Stimulated activated CD8-positive, alpha-beta memory T cell treated with anti-CD3 and anti-CD28 coated beads, Interleukin-2, amount 100 ng/mL, for 1 hour (primary cell): Measurements from ENCODE around the gene ZNF189.

ENCODE experiments used
- DNase-seq, 2 donors: peaks; one replicate each; pipeline ENCODE4 v3.0.0-alpha.2; 2020; ENCODE audit warnings: low read depth in 2 of 2

The ZNF189 gene

DNA sequence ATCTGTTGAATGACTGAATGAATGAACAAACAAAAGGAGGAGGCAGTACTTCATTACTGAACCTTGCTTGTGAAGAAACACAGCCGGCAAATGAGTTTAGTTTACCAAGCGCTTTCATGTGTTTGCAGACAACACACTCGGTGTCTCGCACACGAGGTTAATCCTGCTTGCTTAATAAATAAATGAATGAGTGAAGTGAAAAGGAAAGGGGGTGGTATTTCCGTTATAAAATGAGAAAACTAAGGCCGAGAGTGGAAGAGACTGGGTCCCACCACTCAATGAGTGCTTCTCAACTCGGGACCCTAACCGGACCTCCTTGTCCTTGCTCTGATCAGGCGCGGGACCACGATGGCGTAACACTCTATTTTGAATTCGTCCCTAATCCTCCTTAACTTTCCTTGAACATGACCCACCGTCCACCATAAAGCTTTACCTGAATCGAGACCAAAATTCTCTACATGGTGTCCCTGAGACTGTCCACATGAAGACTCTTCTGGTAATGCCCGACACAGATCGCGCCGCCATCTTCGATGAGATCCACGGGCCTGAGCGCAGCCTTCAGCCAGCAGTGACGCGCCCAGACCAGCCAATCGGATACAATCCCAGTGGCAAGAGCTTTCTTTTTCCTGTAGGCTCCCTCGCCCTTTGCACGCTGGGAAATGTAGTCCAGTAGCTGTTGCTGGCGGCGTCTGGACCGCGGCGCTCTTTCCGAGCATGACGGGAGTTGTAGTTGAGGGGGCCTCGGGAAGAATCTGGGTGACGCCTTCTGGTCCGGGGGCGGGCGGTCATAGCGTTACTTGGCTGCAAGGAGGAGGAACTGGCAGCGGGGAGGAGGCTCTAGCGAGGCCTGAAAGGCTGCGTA lies at the start of gene ZNF189, which contains the start of gene MRPL50:
Gene ZNF189 (plus strand): TSS at position 784 of the 862 bp plus-strand sequence. CDS start 306 bp downstream, outside the sequence.
Gene MRPL50 (minus strand): TSS at position 551 of the 862 bp plus-strand sequence. CDS start 26 bp downstream, at position 525.
- peak; percentile 84 to 89 for DNase-seq

DNA sequence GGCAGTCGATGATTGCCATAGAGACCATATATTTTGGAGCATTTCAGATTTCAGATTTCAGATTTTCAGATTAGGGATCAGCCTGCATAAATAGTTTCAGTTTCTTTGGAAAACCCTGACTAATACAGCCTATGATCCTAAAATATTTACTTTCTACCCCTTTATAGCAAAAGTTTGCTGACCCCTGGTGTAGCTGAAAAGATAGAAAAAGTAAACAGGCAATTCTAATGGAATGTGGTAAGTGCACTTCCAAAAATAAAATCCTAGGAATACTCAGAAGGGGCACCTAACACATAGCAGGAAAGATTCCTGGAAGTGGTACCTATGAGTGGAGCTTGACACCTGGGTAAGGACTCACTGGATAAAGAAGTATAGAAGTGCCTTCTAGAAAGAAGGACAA lies 48.4 kb upstream of the ZNF189 start:
- no peak for DNase-seq

DNA sequence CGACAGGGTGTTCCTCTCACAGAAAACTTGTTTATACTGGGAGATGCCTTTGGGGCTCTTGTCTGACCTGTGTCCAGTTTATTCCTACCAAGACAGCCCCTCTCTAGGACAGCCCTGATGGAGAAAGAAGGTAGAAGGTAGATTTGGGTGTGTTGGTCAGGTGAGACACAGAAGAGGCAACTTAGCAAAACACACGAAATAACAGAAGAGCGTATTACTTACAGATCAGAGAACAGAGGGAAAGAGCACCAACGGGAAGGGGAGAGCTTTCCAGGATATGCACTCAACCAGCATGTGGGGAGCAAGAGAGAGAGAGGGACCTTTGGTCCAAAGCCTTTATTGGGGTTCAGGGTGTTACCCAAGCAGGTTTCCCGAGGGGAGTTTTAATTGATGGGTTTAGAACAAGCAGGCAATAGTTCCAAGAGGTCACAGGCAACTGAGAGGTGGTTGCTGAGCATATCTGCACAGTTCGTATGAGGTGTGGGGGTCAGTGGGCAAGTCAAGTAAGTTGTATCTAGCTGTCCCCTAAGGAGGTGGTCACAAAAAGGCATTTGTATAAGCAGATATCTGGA lies 45.7 kb upstream of the ZNF189 start:
- DNase-seq = no peak

- no peak for DNase-seq
These were observed 45.0 kb upstream of the ZNF189 start for GRCh38 chr9:101353683-101354082.

DNA sequence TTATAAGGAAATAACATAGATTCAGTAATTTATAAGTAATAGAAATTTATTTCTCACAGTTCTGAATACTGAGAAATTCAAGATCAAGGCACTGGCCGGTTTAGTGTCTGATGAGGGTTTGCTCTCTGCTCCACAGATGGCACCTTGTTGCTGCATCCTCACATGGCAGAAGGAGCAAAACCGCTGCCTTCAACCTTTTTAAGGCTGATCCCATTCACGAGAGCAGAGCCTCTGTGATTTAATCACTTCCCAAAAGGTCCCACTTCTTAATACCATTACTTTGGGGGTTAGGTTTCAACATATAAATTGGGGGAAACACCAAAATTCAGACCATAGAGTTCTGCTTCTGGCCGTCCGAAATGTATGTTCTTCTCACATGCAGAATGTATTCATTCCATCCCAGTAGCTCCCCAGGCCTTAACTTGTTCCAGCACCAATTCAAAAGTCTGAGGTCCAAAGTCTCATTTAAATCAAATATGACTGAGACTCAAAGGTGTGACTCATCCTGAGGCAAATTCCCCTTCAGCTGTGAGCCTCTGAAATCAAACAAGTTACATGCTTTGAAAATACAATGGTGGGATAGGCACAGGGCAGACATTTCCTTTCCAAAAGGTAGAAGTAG lies 44.4 kb upstream of the ZNF189 start:
- DNase-seq = no peak

GRCh38 chr9:101354765-101355708 lies 43.6 kb upstream of the ZNF189 start:
- no peak for DNase-seq

DNA sequence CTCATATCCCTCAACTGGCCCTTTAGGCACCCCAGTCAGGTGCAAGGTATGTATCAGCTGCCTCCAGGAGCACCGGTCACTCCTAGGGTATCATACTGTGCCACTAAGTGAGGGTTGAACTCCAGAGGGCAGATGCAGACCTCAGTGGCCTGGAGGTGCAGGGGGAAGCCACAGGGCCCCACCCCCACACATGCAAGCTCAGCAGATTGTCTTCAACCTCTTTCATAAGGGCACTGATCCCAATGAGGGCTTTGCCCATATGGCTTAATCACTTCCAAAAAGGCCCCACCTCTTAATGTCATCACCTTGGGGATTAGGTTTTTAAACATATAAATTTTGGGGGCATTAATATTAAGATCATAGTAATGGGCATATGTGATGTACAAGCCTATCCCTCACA lies 42.0 kb upstream of the ZNF189 start:
- no peak for DNase-seq

DNA sequence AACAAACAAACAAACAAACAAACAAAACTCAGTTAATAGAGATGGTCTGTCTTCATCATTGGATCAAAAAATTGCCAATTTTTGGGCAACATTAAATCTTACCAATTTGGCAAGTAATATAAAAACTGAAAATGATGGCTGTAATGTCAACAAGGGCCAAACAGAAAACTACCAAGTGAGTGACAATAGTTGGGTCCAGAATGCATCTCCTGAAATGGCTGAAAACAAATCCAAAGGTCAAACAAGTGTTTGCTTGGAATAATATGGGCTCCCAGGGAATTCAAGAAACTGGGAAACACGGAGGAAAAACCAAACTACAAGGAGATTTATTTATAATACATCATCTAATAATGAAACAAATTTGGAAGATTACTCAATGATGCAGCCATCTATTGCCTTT lies 39.0 kb upstream of the ZNF189 start:
- no peak for DNase-seq

GRCh38 chr9:101360647-101361046 lies 38.0 kb upstream of the ZNF189 start:
- DNase-seq = no peak

DNA sequence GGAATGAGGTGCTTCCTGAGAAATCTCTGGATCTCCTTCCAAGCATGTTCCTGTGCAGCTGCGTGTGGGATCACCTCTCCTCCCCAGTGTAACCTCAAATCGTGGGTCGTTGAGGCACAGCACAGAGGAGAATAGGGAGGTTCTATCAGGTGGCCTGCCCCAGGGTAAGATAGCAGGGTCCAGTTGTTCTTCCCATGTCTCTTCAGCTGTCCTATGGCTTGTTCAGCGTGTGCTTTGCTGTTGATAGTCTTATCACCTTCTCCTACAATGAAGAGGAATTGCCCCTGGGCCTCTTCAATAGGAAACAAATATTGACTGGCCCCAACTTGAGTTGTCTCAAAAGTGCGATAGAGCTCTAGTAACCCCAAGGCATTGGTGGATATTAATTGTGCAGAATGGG lies 36.2 kb upstream of the ZNF189 start:
- DNase-seq = no peak

DNA sequence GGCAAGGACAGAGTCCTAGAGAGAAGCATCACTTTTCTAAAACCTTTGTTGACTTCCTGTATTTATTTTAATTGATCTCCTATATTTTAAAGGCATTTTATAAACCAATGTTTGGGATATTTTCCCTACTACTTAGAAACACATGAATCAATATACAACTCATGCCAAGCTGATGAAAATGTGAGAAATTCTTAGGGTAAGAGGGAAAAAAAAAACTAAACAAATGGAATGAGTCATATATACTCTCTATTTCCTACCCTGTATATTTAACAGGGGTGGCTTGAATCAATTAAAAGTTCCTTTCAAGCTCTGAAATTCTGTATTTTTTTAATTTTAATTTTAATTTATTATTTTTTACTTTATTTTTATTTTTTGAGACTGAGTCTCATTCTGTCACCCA lies 33.5 kb upstream of the ZNF189 start:
- DNase-seq = no peak

DNA sequence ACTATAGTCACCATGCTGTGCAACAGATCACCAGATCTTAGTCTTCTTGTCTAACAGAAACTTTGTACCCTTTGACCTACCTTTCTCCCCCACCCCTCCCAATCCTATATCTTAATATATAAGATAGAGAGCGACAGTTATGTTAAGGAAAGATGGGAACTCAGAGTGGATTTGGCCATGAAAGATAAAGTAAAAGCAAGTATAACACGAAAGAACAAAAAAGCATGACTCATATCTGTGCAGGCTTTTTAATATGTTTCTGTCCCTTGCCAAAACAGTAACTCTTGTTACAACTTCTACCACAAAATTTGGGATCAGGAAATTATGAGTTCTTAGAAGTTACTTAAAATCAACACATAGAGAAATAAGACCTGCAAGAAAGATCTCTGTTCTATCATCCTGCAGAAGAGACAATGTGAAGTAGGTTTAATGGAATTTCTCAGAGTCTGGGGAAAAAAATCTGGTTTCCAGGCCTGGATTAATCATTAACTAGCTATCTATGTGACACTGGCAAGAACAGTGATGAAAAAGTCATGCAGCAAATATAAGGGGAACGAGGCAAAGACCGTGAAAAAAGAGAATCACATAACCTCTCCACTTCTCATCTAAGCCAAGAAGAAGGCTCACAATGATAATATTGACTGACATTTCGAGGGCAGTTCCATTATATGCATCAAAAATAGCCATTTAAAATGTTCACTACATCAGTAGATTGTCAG lies 32.5 kb upstream of the ZNF189 start:
- DNase-seq = no peak

DNA sequence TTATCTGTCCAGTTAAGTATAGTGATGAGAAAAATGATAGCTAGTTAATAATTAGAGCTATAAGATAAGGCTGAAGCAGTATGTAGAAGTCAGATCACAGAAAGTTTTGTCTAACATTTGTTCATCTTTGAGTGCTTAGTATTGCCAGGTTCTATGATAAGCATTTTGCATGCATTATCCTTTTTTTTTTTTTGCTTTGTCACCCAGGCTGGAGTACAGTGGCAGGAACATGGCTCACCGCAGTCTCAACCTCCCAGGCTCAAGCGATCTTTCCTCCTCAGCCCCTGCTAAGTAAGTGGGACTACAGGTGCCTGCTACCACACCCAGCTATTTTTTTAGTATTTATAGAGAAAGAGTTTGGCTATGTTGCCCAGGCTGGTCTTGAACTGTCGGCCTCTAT lies 31.3 kb upstream of the ZNF189 start:
- no peak for DNase-seq

- DNase-seq = no peak
These were observed 29.4 kb upstream of the ZNF189 start for GRCh38 chr9:101369286-101369685.

DNA sequence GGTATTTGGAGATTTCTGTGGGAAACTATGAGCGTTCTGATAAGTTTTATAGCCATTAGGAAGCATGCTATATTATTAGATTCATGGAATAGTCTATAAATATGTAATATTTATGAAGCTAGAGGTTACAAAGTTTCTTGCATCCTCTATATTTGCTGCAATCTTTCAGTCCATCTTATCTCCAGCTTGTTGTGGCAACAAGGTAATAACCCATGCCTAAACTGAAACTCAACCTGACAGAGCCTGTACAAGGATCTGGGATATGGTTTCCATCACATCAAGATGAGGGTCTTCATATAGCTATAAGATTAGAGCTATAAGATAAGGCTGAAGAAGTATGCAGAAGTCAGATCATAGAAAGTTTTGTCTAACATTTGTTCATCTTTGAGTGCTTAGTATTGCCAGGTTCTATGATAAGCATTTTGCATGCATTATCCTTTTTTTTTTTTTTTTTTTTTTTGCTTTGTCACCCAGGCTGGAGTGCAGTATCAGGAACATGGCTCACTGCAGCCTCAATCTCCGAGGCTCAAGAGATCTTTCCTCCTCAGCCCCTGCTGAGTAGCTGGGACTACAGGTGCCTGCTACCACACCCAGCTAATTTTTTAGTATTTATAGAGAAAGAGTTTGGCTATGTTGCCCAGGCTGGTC lies 28.6 kb upstream of the ZNF189 start:
- no peak for DNase-seq

GRCh38 chr9:101371813-101372212 lies 26.8 kb upstream of the ZNF189 start:
- no peak for DNase-seq

DNA sequence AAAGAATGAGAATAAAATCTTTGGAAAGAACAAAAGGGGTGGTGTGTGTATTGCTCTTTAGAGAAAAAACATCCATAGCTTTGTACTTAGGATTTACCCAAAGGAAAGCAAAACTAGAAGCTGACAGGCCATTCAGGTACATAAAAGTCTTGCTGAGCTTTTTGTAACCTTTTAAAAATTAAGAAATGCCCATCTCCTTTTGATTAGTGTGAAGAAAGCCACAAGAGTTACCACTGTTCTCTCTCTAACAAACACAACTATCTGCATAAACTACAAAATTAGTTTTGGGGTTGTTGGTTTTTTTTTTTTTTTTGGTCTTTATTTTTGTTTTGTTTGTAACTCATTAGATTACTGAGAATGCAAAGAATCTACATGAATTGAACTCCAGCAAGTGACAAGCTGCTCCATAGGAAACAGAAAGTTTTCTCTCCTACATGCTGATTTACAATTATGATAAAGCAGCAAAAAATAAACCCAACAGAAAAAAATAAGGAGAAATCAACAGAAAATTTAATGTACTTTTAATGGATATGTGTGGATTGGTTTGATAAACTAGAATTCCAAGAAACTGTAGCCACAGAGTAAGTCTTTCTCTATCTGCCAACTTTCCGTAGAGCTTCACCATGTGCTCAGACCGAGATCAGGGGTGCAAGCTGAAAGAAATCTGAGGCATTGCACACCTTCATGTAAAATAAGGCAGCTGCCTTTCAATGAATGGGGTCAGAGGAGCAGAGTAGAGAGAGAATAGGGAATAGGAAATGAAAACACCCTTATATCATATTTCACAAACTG lies 26.1 kb upstream of the ZNF189 start:
- no peak for DNase-seq

- DNase-seq = no peak
These were observed 23.1 kb upstream of the ZNF189 start for GRCh38 chr9:101375546-101375945.

- no peak for DNase-seq
These were observed 22.4 kb upstream of the ZNF189 start for GRCh38 chr9:101376111-101376848.
